GM19468 (cell line): ENCODE results near the gene ARL3.
"Not testable (repeated sequence)": the region's sequence is repeated elsewhere in the genome, so short reads cannot be mapped to it uniquely, and the experiment has no call there.

ENCODE experiments used
- ATAC-seq: cut with Tn5 transposase; IDR thresholded peaks from one replicate; pipeline ENCODE4 v1.9.1; 2021; ENCODE audit warnings: mild to moderate bottlenecking, moderate library complexity, moderate number of reproducible peaks; ENCODE audit not compliant: unreplicated experiment; ENCODE audit errors: extremely low read depth

Gene ARL3

GRCh38 chr10:102740229-102740628 is 26.0 kb upstream of the ARL3 start:
- no peak for ATAC-seq

GRCh38 chr10:102738692-102739121 is 24.5 kb upstream of the ARL3 start:
- no peak for ATAC-seq

- no peak for ATAC-seq
These were observed 20.9 kb upstream of the ARL3 start for GRCh38 chr10:102735065-102735562.

- ATAC-seq, result no peak
These were observed 18.5 kb upstream of the ARL3 start for GRCh38 chr10:102732661-102733060.

GRCh38 chr10:102731222-102731800 is 17.1 kb upstream of the ARL3 start:
- ATAC-seq, result no peak

GRCh38 chr10:102729029-102730026 is 15.1 kb upstream of the ARL3 start:
- no peak for ATAC-seq

GRCh38 chr10:102727037-102727818 is 13.0 kb upstream of the ARL3 start:
- no peak for ATAC-seq

GRCh38 chr10:102726274-102726673 is 12.1 kb upstream of the ARL3 start:
- no peak for ATAC-seq

- ATAC-seq, result no peak
These were observed 9.8 kb upstream of the ARL3 start for GRCh38 chr10:102723989-102724388.

- ATAC-seq, result no peak
These were observed 7.8 kb upstream of the ARL3 start for GRCh38 chr10:102721954-102722353.

GRCh38 chr10:102720775-102721301 is 6.6 kb upstream of the ARL3 start:
- ATAC-seq, result no peak

GRCh38 chr10:102720337-102720736 is 6.1 kb upstream of the ARL3 start:
- ATAC-seq, result no peak

- no peak for ATAC-seq
These were observed 4.0 kb upstream of the ARL3 start for GRCh38 chr10:102718220-102718619.

- ATAC-seq, result not testable (repeated sequence)
These were observed 2.8 kb upstream of the ARL3 start for GRCh38 chr10:102716900-102717565.

- no peak for ATAC-seq
These were observed 1.7 kb upstream of the ARL3 start for GRCh38 chr10:102715880-102716279.

- no peak for ATAC-seq
These were observed 641 bp upstream of the ARL3 start, which contains the start of gene SFXN2 for GRCh38 chr10:102714621-102715455. SFXN2 (plus strand) TSS chr10:102714636; CDS start chr10:102726637, 12,001 bp downstream.

- no peak for ATAC-seq
These were observed 721 bp downstream of the ARL3 start for GRCh38 chr10:102713539-102713813.

- no peak for ATAC-seq
These were observed 1.2 kb downstream of the ARL3 start for GRCh38 chr10:102712843-102713538.
